ENCODE measurements around the gene CSRNP3. TPM values are rescaled to one million over a fixed set of nuclear protein-coding genes. Genes with fewer than 3 reads are reported as not detected.

The CSRNP3 gene
- total and polyA plus RNA-seq, 2 donors (not counting 1 experiment from before 2014, with no cell fraction given) = not detected

DNA sequence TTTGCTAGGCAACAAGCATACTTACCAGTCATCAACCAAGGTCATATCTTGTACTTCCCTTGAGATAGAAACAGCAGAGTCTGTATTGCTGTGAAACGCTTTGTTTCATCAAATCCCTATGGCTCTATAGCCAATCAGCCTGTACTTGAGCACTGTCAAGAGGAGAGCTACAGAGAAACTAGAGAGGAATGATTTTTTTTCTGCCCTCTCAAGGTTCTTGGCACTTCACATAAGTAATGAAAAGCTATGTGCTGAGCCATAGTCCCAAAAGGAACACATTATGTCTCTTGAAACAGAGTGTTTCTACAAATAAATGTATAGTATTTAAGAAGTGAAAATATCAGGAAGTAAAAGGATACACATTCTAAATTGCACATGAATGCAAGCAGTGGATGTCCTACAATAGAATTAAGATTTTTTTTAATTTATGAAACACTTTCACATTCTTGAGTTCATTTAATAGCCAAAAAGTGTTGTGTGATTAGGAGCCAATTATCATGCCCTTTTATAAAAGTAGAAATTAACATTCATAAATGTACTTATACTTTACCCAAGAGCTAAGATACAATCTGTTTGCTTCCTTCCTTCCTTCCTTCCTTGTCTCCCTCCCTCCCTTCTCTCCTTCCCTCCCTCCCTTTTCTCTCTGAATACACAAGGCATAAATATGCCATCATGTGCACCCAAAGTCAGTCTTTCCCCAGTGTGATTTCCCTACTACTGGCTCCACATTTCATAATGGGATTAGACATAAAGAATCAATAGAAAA is 131.8 kb downstream of the CSRNP3 start:
- no peak for ATAC-seq (ENCODE audit: low read depth)

More for the DNA sequence above, 131.8 kb downstream of the CSRNP3 start:
- Histone ChIP-seq H3K79me2 (ENCODE audit: control insufficient read depth, insufficient read depth, low read length) (no peaks in the 10 kb centered on the region), H2AFZ (ENCODE audit: insufficient read depth, low read depth, low read length, poor library complexity, severe bottlenecking) (no peak overlapping the region), H3K9me3 (ENCODE audit: control extremely low read depth in 1 of 3, control insufficient read depth in 2 of 3, insufficient read depth in 1 of 3, low read length in 2 of 3) (no peaks in the 10 kb centered on the region), H3K9ac (ENCODE audit: low read length) (no peak overlapping the region), H3K4me3 (ENCODE audit: control extremely low read depth in 1 of 5, extremely low read depth in 1 of 5, insufficient read depth in 1 of 5, low read depth in 2 of 5, low read length in 4 of 5) (no peak overlapping the region), H3K4me2 (replicated peaks; ENCODE audit: low read depth, low read length, poor library complexity, severe bottlenecking) (no peak overlapping the region), H3K4me1 (ENCODE audit: control insufficient read depth in 2 of 2, insufficient read depth in 2 of 2, low read length in 2 of 2) (no peaks in the 10 kb centered on the region), H3K27ac (ENCODE audit: low read length in 2 of 2) (no peak overlapping the region), H3K36me3 (replicated peaks in 1 of 2; ENCODE audit: control extremely low read depth in 1 of 2, control insufficient read depth in 1 of 2, extremely low read depth in 1 of 2, insufficient read depth in 2 of 2, low read length in 1 of 2) (no peaks in the 10 kb centered on the region), H3K27me3 (replicated peaks in 1 of 4; ENCODE audit: control extremely low read depth in 1 of 4, control insufficient read depth in 3 of 4, insufficient read depth in 4 of 4, low read length in 3 of 4) (no peaks in the 10 kb centered on the region), H4K20me1 (ENCODE audit: control insufficient read depth, insufficient read depth, low read length, poor library complexity, severe bottlenecking) (no peaks in the 10 kb centered on the region)
- Mint-ChIP-seq H3K27me3 (peaks cover 6% of the 10 kb centered on the region), H3K9me3 (ENCODE audit: insufficient read depth) (no peaks in the 10 kb centered on the region), H3K4me1 (no peaks in the 10 kb centered on the region), H3K4me3 (no peak overlapping the region), H3K27ac (no peak overlapping the region)
- TF ChIP-seq, protein P1, sequence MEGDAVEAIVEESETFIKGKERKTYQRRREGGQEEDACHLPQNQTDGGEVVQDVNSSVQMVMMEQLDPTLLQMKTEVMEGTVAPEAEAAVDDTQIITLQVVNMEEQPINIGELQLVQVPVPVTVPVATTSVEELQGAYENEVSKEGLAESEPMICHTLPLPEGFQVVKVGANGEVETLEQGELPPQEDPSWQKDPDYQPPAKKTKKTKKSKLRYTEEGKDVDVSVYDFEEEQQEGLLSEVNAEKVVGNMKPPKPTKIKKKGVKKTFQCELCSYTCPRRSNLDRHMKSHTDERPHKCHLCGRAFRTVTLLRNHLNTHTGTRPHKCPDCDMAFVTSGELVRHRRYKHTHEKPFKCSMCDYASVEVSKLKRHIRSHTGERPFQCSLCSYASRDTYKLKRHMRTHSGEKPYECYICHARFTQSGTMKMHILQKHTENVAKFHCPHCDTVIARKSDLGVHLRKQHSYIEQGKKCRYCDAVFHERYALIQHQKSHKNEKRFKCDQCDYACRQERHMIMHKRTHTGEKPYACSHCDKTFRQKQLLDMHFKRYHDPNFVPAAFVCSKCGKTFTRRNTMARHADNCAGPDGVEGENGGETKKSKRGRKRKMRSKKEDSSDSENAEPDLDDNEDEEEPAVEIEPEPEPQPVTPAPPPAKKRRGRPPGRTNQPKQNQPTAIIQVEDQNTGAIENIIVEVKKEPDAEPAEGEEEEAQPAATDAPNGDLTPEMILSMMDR (IDR thresholded peaks at IDR 0.05) = no peak
- no peak for TF ChIP-seq EZH2 (IDR thresholded peaks at IDR 0.05; ENCODE audit: borderline replicate concordance, insufficient read depth, low read depth, low read length, poor library complexity, severe bottlenecking)
- ChIA-PET POLR2A (no interaction called here), CTCF (interaction anchor here (0.8 kb wide), 1 partner anchor 196 kb away, joined by 3 read pairs; no protein-coding TSS in a partner anchor)
- no peak for DNase-seq
- WGBS (ENCODE audit: insufficient coverage) = 83% methylated on average over 1 of the region's 1 CpG
- intact Hi-C loops (cut with micrococcal nuclease) = no loop called here
